Heart right ventricle (tissue), 16 donors: ENCODE measurements around the gene USP37. TPM values are rescaled to one million over a fixed set of nuclear protein-coding genes. Genes with fewer than 3 reads are reported as not detected.

Source experiments
- ATAC-seq, 8 donors: fragments of 200-7000 bp; cut with Tn5 transposase; one replicate each; pipeline ENCODE4 v1.9.1; 2020; ENCODE audit warnings: mild to moderate bottlenecking in 8 of 8, moderate library complexity in 8 of 8, moderate number of reproducible peaks in 1 of 8
- DNase-seq, 2 donors: peaks; one replicate each; pipeline ENCODE4 v3.0.0-alpha.2; 2020
- H3K27ac ChIP-seq, 10 donors: fragments of 200-600 bp; sonication (generic) in 2 of 10; one replicate each; pipeline versions ENCODE4 v1.5.0 to v1.8.0; 2020 to 2022; ENCODE audit warnings: mild to moderate bottlenecking in 3 of 10
- H3K27me3 ChIP-seq, 7 donors: fragments of 200-600 bp; one replicate each; pipeline ENCODE4 v1.8.0; 2021 to 2022; ENCODE audit warnings: mild to moderate bottlenecking in 2 of 7
- H3K36me3 ChIP-seq, 9 donors: fragments of 200-600 bp; sonication (generic) in 1 of 9; one replicate each; pipeline versions ENCODE4 v1.5.0 to v1.8.0; 2020 to 2022; ENCODE audit warnings: mild to moderate bottlenecking in 2 of 9
- H3K4me1 ChIP-seq, 9 donors: fragments of 200-600 bp; sonication (generic) in 1 of 9; one replicate each; pipeline versions ENCODE4 v1.5.0 to v1.8.0; 2020 to 2022; ENCODE audit warnings: mild to moderate bottlenecking in 4 of 9
- H3K4me3 ChIP-seq, 10 donors: fragments of 200-600 bp; sonication (generic) in 2 of 10; one replicate each; pipeline versions ENCODE4 v1.5.0 to v1.8.0; 2020 to 2022; ENCODE audit warnings: mild to moderate bottlenecking in 7 of 10, moderate library complexity in 2 of 10
- H3K9me3 ChIP-seq, 11 donors: fragments of 200-600 bp in 10 of 11; sonication (generic) in 2 of 11; one replicate each; pipeline versions ENCODE4 v1.5.0 to v1.8.0; 2013 to 2022; ENCODE audit warnings: mild to moderate bottlenecking in 2 of 11, control low read depth in 1 of 11, moderate library complexity in 1 of 11
- WGBS, 2 donors: extraction: QIAGEN DNeasy Blood & Tissue Kit; methylation state at CpG; one replicate each; pipeline ENCODE4 v1.1.7; 2013; ENCODE audit warnings: inconsistent platforms in 1 of 2; 5-methylcytosine and 5-hydroxymethylcytosine counted together
- intact Hi-C, 10 donors: fragments of 100-400 bp; cut with DNase I; formaldehyde crosslinking; loops; one replicate each; pipeline versions ENCODE4 v1.11.1 to v1.14.2; 2022
- polyA plus RNA-seq, 2 donors: library from polyadenylated mRNA; stranded (reverse); fragments of 200-250 nt; gene quantifications; one replicate each; pipeline ENCODE4 v1.2.3, GENCODE V29; 2013
- total RNA-seq, 10 donors: library from RNA; stranded (reverse); fragmentation: NEBNext Ultra II Directional in 3 of 10; extraction: Animal tissue kit (Norgen Biotek cat#: 25700) in 3 of 10; gene quantifications; one replicate each; pipeline versions ENCODE4 v1.2.1 to v1.2.4, GENCODE V29; 2021 to 2023
- TF ChIP-seq, protein P1 (sequence below), 9 donors: fragments of 200-600 bp; sonication (generic) in 2 of 9; IDR thresholded peaks; one replicate each; pipeline versions ENCODE4 v1.5.0 to v1.8.0; 2021 to 2022; ENCODE audit warnings: antibody characterized with exemption in 9 of 9, mild to moderate bottlenecking in 5 of 9, moderate library complexity in 1 of 9
- donor health status: Arrhythmogenic right ventricular cardiomyopathy.
- donor health status: ischemic (EF 13 %, LVEDD 7.1; RV severe dilation, severe dysfunction).
- donor health status: healthy with polysubstance abuse.
- donor health status: DM: no; HTN: yes; CAD: no.
- donor health status: DM: no; HTN: no; CAD: no.
- donor health status: ischemic (EF 25% LVEDD 6.9; RV normal size, moderate dysfunction).
- donor health status: ischemic (EF 25% LVEDD 5.7; RV mildly dilated, moderate dysfunction).
- donor health status: healthy.
- donor health status: DM: yes; HTN: yes; CAD: no.
- donor health status: Ischemic cardiomyopathy.
- donor health status: ischemic (EF 35%, LVEDD 5.7; RV mildly dilated, moderate dysfunction).
- donor health status: nonischemic (EF 11% LVEDD 7.7; RV severe dilation, severe dysfunction).
- donor health status: DM: yes; HTN: yes; CAD: no.
- donor health status: PGD.
- donor health status: ischemic (EF 29% LVEDD 5.4; RV normal size, mild dysfunction).
- donor health status: nonischemic (EF 23%, LVEDD 6.1; RV moderate dilation, normal function).

USP37 gene
- total and polyA plus RNA-seq, 12 donors, result 1.8 to 11.1 (median 8.4) TPM

DNA sequence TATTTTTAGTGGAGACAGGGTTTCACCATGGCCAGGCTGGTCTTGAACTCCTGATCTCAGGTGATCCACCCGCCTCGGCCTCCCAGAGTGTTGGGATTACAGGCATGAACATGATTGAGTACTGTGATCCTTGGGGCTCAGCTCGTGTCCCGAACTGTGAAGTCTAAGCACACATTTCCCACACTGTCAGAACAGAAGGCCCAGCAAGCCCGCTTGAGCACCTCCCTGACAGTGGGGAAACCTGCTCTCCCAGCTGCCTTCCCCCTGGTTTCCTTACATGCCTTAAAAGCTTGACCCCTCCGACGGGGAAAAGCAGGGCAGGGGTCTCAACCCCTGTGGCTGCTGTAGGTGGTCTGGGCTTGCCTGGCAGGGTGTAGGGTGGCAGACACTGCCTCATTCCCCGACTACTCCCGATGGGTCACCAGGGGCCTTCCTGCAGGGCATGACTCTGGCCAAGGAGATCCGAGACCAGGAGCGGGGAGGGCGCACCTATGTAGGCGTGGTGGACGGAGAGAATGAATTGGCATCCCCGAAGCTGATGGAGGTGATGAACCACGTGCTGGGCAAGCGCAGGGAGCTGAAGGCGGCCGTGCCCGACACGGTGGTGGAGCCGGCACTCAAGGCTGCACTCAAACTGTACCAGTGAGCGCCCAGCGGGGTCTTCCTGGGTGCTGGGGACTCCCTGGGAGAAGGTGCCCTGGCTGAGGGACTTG is 139.1 kb downstream of the USP37 start:
- Histone ChIP-seq H3K36me3 (no peaks in the 10 kb centered on the region), H3K27ac (no peak overlapping the region), H3K4me1 (no peaks in the 10 kb centered on the region), H3K4me3 (no peak overlapping the region), H3K9me3 (no peaks in the 10 kb centered on the region), H3K27me3 (no peaks in the 10 kb centered on the region)
- DNase-seq, result no peak
- TF ChIP-seq, protein P1, sequence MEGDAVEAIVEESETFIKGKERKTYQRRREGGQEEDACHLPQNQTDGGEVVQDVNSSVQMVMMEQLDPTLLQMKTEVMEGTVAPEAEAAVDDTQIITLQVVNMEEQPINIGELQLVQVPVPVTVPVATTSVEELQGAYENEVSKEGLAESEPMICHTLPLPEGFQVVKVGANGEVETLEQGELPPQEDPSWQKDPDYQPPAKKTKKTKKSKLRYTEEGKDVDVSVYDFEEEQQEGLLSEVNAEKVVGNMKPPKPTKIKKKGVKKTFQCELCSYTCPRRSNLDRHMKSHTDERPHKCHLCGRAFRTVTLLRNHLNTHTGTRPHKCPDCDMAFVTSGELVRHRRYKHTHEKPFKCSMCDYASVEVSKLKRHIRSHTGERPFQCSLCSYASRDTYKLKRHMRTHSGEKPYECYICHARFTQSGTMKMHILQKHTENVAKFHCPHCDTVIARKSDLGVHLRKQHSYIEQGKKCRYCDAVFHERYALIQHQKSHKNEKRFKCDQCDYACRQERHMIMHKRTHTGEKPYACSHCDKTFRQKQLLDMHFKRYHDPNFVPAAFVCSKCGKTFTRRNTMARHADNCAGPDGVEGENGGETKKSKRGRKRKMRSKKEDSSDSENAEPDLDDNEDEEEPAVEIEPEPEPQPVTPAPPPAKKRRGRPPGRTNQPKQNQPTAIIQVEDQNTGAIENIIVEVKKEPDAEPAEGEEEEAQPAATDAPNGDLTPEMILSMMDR (IDR thresholded peaks at IDR 0.05), result no peak
- intact Hi-C loops, result no loop called here
- ATAC-seq, result no peak
- WGBS, 2 donors, result 92 to 96% methylated on average over 24 of the region's 24 CpGs

DNA sequence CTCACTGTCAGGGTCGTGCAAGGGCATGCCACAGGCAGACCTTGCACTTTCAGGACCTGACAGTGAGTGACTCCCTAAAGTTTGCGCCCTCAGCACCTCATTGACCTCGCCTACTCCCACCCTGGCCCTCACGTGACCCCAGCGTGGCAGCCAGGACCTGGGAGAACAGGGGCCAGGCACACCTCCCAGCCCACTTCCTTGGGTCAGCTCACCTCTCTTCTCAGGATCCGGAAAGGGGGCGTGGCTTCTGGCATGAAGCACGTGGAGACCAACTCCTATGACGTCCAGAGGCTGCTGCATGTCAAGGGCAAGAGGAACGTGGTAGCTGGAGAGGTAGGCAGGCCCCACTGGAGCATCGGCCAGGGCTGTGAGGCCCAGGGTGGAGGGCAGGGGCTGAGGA is 140.4 kb downstream of the USP37 start:
- TF ChIP-seq, protein P1 (IDR thresholded peaks at IDR 0.05), result no peak
- Histone ChIP-seq H3K36me3 (no peaks in the 10 kb centered on the region), H3K9me3 (no peaks in the 10 kb centered on the region), H3K4me3 (no peak overlapping the region), H3K4me1 (no peaks in the 10 kb centered on the region), H3K27me3 (no peaks in the 10 kb centered on the region), H3K27ac (no peak overlapping the region)
- ATAC-seq, result no peak
- no peak for DNase-seq
- 59 to 66% methylated on average over 11 of the region's 11 CpGs for WGBS, 2 donors
- intact Hi-C loops, result no loop called here

DNA sequence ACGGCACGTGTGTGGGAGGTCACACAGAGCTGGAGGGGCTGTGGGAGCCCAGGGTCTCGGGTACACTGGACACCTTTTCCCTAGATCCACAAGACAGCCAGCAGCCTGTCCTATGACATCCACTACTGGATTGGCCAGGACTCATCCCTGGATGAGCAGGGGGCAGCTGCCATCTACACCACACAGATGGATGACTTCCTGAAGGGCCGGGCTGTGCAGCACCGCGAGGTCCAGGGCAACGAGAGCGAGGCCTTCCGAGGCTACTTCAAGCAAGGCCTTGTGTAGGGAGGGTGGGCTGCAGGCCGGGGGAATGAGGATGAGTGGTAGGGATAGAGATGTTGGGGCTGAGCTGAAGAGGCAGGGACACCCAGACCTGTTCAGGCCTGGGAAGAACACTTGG is 142.6 kb downstream of the USP37 start:
- Histone ChIP-seq H3K4me3 (no peak overlapping the region), H3K27ac (no peak overlapping the region), H3K4me1 (no peaks in the 10 kb centered on the region), H3K27me3 (no peaks in the 10 kb centered on the region), H3K36me3 (no peaks in the 10 kb centered on the region), H3K9me3 (no peaks in the 10 kb centered on the region)
- intact Hi-C loops, result no loop called here
- TF ChIP-seq, protein P1 (IDR thresholded peaks at IDR 0.05), result no peak
- ATAC-seq, result no peak
- WGBS, 2 donors, result 88 to 90% methylated on average over 10 of the region's 10 CpGs
- DNase-seq, result no peak

DNA sequence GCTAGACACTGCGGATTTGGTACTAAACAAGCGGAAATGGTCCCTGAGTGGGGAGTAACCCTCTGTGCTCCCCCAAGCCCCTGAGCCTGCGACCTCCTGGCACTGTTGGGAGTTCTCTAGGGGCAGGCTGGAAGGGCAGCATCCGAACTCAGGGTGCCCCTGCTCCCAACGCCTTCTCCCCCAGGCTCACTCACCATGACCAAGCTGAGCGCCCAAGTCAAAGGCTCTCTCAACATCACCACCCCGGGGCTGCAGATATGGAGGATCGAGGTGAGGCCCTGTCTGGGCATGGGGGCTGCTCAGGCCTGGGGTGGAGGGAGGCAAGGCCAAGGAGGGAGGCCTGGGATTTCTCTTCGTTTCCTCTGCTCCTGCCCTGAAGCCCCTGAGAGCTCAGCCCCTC is 144.6 kb downstream of the USP37 start:
- Histone ChIP-seq H3K4me1 (no peaks in the 10 kb centered on the region), H3K4me3 (no peak overlapping the region), H3K27me3 (no peaks in the 10 kb centered on the region), H3K27ac (no peak overlapping the region), H3K36me3 (no peaks in the 10 kb centered on the region), H3K9me3 (no peaks in the 10 kb centered on the region)
- TF ChIP-seq, protein P1 (IDR thresholded peaks at IDR 0.05), result no peak
- intact Hi-C loops, result no loop called here
- ATAC-seq (no peak), DNase-seq (no peak)
- WGBS, 2 donors, result 85 to 92% methylated on average over 9 of the region's 9 CpGs
